Caco-2 (cell line): ENCODE measurements around the gene RNGTT. TPM values are rescaled to one million over a fixed set of nuclear protein-coding genes. Genes with fewer than 3 reads are reported as not detected.

Source experiments
- BruUV-seq: library from RNA; stranded (reverse); fragments of 400-500 nt; replicated peaks from 2 replicates; lab custom pipeline; 2021; lab: Mats Ljungman, UMichigan
- CTCF ChIA-PET: fragments of 300-600 bp; sonication (Branson Sonifier 250); formaldehyde crosslinking; loops from one replicate; lab custom pipeline; 2022; ENCODE audit warnings: antibody characterized with exemption; lab: Charles Lee
- POLR2A ChIA-PET: fragments of 300-600 bp; sonication (Branson Sonifier 250); formaldehyde crosslinking; loops from one replicate; lab custom pipeline; 2022; ENCODE audit warnings: antibody characterized with exemption; lab: Charles Lee
- DNase-seq, 2 experiments: peaks; one replicate each; pipeline versions ENCODE4 v3.0.0 to v3.0.0-alpha.2; 2020 to 2022
- H3K27me3 ChIP-seq: replicated peaks from 2 replicates; pipeline ENCODE4 v1.6.0; 2011; ENCODE audit warnings: low read length; ENCODE audit not compliant: control insufficient read depth, insufficient read depth
- H3K36me3 ChIP-seq: 2 replicates; pipeline ENCODE4 v1.5.1; 2011; ENCODE audit warnings: low read length; ENCODE audit not compliant: control insufficient read depth, insufficient read depth
- H3K4me1 ChIP-seq: fragments of 250-450 bp; sonication (Bioruptor Pico); 2 replicates; pipeline ENCODE4 v1.5.1; 2020; ENCODE audit warnings: mild to moderate bottlenecking
- H3K4me3 ChIP-seq: 2 replicates; pipeline ENCODE4 v1.5.1; 2011; ENCODE audit warnings: low read depth, mild to moderate bottlenecking, control low read depth, low read length
- H3K9me3 ChIP-seq: fragments of 250-450 bp; sonication (Bioruptor Pico); 2 replicates; pipeline ENCODE4 v1.5.1; 2020; ENCODE audit warnings: mild to moderate bottlenecking, moderate library complexity
- H3K27ac Mint-ChIP-seq: one replicate; pipeline ENCODE4 v1.8.0; 2022; ENCODE audit warnings: mixed read lengths; ENCODE audit not compliant: unreplicated experiment
- H3K27me3 Mint-ChIP-seq: one replicate; pipeline ENCODE4 v1.8.0; 2022; ENCODE audit warnings: mixed read lengths; ENCODE audit not compliant: insufficient read depth, unreplicated experiment
- H3K36me3 Mint-ChIP-seq: one replicate; pipeline ENCODE4 v1.8.0; 2022; ENCODE audit warnings: mild to moderate bottlenecking, mixed read lengths; ENCODE audit not compliant: insufficient read depth, unreplicated experiment
- H3K4me1 Mint-ChIP-seq: one replicate; pipeline ENCODE4 v1.8.0; 2022; ENCODE audit warnings: low read depth, mixed read lengths; ENCODE audit not compliant: unreplicated experiment
- H3K4me3 Mint-ChIP-seq: one replicate; pipeline ENCODE4 v1.8.0; 2022; ENCODE audit warnings: mild to moderate bottlenecking, moderate library complexity, mixed read lengths; ENCODE audit not compliant: unreplicated experiment
- H3K9me3 Mint-ChIP-seq: one replicate; pipeline ENCODE4 v1.8.0; 2022; ENCODE audit warnings: mixed read lengths; ENCODE audit not compliant: unreplicated experiment
- intact Hi-C: fragments of 100-400 bp; cut with micrococcal nuclease; formaldehyde crosslinking; loops from one replicate; pipeline ENCODE4 v1.10.0; 2022; ENCODE audit not compliant: unreplicated experiment
- total RNA-seq: library from RNA; stranded (reverse); gene quantifications from 2 replicates; pipeline ENCODE4 v1.2.3, GENCODE V29; 2022
- TF ChIP-seq, protein P1 (sequence below), 2 experiments: fragments of 200-600 bp in 1 of 2; IDR thresholded peaks; 1 replicate in 1 of 2; 2 replicates in 1 of 2; pipeline versions ENCODE4 v1.5.1 to v1.8.0; 2011 to 2022; ENCODE audit warnings: antibody characterized with exemption in 1 of 2, control low read depth in 1 of 2, inconsistent platforms in 1 of 2, low read depth in 1 of 2, low read length in 1 of 2, mild to moderate bottlenecking in 1 of 2, moderate library complexity in 1 of 2; ENCODE audit not compliant: insufficient read depth in 1 of 2, severe bottlenecking in 1 of 2, unreplicated experiment in 1 of 2

The RNGTT gene
- total RNA-seq, 1 experiment from 2014 or later: 17.7 TPM

DNA sequence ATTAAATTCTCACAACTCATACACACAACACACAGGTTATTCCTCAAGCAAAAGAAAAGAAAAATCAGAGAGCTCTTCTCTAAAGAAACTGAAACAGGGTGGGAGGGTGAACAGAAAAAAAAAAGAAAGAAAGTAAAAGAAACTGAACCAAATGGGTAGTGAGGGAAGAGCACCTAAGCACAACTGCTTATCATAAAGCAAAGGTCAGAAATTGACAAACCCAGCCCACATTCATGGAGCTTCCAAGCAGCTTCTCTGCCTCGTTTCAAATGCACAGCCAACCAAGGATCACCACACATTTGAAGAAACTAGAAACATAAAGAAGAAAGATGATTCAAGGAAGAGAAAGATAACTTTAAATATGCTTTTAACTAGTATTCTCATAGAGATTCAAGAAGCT lies 90.5 kb downstream of the RNGTT start:
- Mint-ChIP-seq H3K9me3 (no peaks in the 10 kb centered on the region), H3K4me3 (no peak overlapping the region), H3K36me3 (no peaks in the 10 kb centered on the region), H3K4me1 (peaks cover 12% of the 10 kb centered on the region), H3K27ac (no peak overlapping the region), H3K27me3 (no peaks in the 10 kb centered on the region)
- Histone ChIP-seq H3K9me3 (no peaks in the 10 kb centered on the region), H3K4me3 (no peak overlapping the region), H3K4me1 (0 out of 2 replicates have a peak, but pooled peaks cover 3% of the 10 kb centered on the region), H3K27me3 (no peaks in the 10 kb centered on the region), H3K36me3 (no peaks in the 10 kb centered on the region)
- DNase-seq: peak in 1 of 2 experiments; percentile 6
- BruUV-seq: no TSS peak
- POLR2A ChIA-PET: no interaction called here
- CTCF ChIA-PET: no interaction called here
- intact Hi-C loops: no loop called here
- TF ChIP-seq, protein P1, sequence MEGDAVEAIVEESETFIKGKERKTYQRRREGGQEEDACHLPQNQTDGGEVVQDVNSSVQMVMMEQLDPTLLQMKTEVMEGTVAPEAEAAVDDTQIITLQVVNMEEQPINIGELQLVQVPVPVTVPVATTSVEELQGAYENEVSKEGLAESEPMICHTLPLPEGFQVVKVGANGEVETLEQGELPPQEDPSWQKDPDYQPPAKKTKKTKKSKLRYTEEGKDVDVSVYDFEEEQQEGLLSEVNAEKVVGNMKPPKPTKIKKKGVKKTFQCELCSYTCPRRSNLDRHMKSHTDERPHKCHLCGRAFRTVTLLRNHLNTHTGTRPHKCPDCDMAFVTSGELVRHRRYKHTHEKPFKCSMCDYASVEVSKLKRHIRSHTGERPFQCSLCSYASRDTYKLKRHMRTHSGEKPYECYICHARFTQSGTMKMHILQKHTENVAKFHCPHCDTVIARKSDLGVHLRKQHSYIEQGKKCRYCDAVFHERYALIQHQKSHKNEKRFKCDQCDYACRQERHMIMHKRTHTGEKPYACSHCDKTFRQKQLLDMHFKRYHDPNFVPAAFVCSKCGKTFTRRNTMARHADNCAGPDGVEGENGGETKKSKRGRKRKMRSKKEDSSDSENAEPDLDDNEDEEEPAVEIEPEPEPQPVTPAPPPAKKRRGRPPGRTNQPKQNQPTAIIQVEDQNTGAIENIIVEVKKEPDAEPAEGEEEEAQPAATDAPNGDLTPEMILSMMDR (IDR thresholded peaks at IDR 0.05; ENCODE audit: insufficient read depth in 1 of 2, low read depth in 1 of 2, low read length in 1 of 2, severe bottlenecking in 1 of 2, unreplicated experiment in 1 of 2): no peak

DNA sequence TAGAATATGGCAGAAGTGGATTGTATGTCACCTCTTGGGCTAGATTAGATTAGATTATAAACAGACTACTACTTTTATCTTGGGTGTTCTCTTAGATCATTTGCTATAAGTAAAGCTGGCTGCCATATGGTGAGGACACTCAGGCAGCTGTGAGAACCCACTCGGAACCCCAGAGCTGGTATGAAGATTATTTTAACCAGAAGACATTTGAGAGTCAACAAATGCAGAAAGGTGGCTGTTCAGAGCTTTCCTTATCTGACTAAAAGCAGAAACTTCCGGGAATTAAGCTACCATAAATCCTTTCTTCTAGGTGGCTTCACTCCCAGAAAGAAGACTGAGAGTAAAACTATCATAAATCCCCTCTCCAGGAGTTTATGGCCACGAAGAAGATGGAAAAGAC lies 91.9 kb downstream of the RNGTT start:
- Mint-ChIP-seq H3K27ac (no peak overlapping the region), H3K36me3 (no peaks in the 10 kb centered on the region), H3K27me3 (no peaks in the 10 kb centered on the region), H3K4me3 (no peak overlapping the region), H3K4me1 (peaks cover 12% of the 10 kb centered on the region), H3K9me3 (no peaks in the 10 kb centered on the region)
- Histone ChIP-seq H3K4me1 (0 out of 2 replicates have a peak, but pooled peaks cover 3% of the 10 kb centered on the region), H3K9me3 (no peaks in the 10 kb centered on the region), H3K4me3 (no peak overlapping the region), H3K36me3 (no peaks in the 10 kb centered on the region), H3K27me3 (no peaks in the 10 kb centered on the region)
- TF ChIP-seq, protein P1 (IDR thresholded peaks at IDR 0.05; ENCODE audit: insufficient read depth in 1 of 2, low read depth in 1 of 2, low read length in 1 of 2, severe bottlenecking in 1 of 2, unreplicated experiment in 1 of 2): no peak
- no peak for DNase-seq
- POLR2A ChIA-PET: interaction anchor here (0.7 kb wide), 1 partner anchor 238 kb away, joined by 3 read pairs; no protein-coding TSS in a partner anchor
- CTCF ChIA-PET: interaction anchor here (0.6 kb wide), 1 partner anchor 1313 kb away, joined by 9 read pairs; no protein-coding TSS in a partner anchor
- no TSS peak for BruUV-seq
- intact Hi-C loops: no loop called here

GRCh38 chr6:88870717-88871330 lies 92.6 kb downstream of the RNGTT start:
- Histone ChIP-seq H3K4me3 (no peak overlapping the region), H3K4me1 (0 out of 2 replicates have a peak, but pooled peaks cover 3% of the 10 kb centered on the region), H3K27me3 (no peaks in the 10 kb centered on the region), H3K36me3 (no peaks in the 10 kb centered on the region), H3K9me3 (no peaks in the 10 kb centered on the region)
- CTCF ChIA-PET: interaction anchor here (0.6 kb wide), 1 partner anchor 1313 kb away, joined by 9 read pairs; no protein-coding TSS in a partner anchor
- POLR2A ChIA-PET: no interaction called here
- no peaks in the 10 kb centered on the region for H3K9me3 Mint-ChIP-seq
- peak in 1 of 2 experiments; percentile 51 for DNase-seq
- no peak overlapping the region for H3K4me3 Mint-ChIP-seq
- no TSS peak for BruUV-seq
- H3K27me3 Mint-ChIP-seq: no peaks in the 10 kb centered on the region
- peaks cover 12% of the 10 kb centered on the region for H3K4me1 Mint-ChIP-seq
- TF ChIP-seq, protein P1 (IDR thresholded peaks at IDR 0.05; ENCODE audit: insufficient read depth in 1 of 2, low read depth in 1 of 2, low read length in 1 of 2, severe bottlenecking in 1 of 2, unreplicated experiment in 1 of 2): peak; percentile 46 to 56
- no peak overlapping the region for H3K27ac Mint-ChIP-seq
- no peaks in the 10 kb centered on the region for H3K36me3 Mint-ChIP-seq
- intact Hi-C loops: loop anchor here (1.0 kb wide), 1 partner anchor 90 kb away; no protein-coding TSS in a partner anchor
